GM19397 (cell line): ENCODE results near the gene ATP11A.

Source experiments
- ATAC-seq: cut with Tn5 transposase; IDR thresholded peaks from one replicate; pipeline ENCODE4 v1.9.1; 2021; ENCODE audit warnings: mild to moderate bottlenecking, moderate library complexity; ENCODE audit not compliant: unreplicated experiment

The ATP11A gene

DNA sequence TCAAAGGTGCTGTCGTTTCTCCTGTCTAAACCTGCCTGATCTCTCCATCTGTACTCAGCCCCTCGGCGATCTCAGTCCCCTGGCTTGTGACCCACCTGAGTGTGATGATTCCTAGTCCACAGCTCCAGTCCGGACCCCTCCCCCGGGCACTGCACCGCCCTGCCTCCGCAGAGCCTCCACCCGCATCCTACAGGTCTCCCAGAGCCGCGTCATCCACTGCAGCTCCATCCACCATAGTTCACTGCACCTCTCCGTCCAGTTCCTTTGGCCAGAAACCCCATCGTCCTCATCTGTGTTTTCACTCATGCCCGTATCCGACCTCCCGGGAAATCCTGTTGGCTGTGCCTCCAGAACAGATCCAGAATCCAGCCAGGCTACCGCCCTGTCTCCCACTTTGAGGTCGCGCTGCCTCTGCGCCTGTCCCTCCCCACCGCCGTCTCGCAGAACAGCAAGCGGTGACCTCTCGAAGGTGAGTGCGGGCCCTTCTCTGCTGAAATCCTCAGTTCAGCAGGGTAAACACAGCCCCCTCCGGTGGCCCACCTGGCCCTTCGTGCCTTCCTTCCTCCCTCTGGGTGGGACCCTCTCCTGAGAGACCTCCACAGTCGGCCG lies 227.3 kb downstream of the ATP11A start:
- no peak for ATAC-seq

- no peak for ATAC-seq
These were observed 227.9 kb downstream of the ATP11A start for GRCh38 chr13:112917737-112918136.

GRCh38 chr13:112918266-112918665 lies 228.4 kb downstream of the ATP11A start:
- no peak for ATAC-seq

- ATAC-seq = no peak
These were observed 228.9 kb downstream of the ATP11A start for GRCh38 chr13:112918746-112919145.

DNA sequence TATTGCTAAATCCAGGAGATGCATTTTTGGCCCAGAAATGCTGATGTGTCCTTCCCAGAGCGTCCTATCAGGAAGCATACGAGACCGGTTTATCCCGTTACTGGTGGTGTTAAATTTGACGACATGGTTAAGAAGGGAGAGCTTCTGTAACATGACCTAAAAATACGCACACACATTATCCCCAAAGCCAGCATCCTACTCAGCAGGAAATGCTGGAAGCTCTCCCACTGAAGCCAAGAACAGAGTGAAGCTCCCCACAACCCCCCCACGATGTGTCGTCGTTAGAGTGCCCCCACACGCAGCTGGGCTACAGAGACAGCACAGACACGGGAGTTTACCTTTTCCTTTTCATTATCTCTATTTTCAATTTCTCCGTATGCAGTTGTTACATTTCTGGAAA lies 234.1 kb downstream of the ATP11A start:
- ATAC-seq = no peak

GRCh38 chr13:112924365-112924764 lies 234.5 kb downstream of the ATP11A start:
- no peak for ATAC-seq

DNA sequence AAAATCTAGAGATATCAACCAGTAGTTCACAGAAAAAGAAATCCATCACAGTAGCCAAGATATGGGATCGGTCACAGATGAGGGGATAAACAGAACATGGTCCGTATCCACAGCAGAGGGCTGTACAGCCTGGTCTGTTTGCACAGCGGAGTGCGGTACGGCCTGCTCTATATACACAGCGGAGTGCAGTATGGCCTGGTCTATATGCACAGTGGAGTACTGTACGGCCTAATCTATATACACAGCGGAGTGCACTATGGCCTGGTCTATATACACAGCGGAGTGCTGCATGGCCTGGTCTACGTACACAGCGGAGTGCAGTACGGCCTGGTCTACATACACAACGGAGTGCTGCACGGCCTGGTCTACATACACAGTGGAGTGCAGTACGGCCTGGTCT lies 236.2 kb downstream of the ATP11A start:
- ATAC-seq = no peak

- ATAC-seq = no peak
These were observed 237.2 kb downstream of the ATP11A start for GRCh38 chr13:112926993-112927392.

DNA sequence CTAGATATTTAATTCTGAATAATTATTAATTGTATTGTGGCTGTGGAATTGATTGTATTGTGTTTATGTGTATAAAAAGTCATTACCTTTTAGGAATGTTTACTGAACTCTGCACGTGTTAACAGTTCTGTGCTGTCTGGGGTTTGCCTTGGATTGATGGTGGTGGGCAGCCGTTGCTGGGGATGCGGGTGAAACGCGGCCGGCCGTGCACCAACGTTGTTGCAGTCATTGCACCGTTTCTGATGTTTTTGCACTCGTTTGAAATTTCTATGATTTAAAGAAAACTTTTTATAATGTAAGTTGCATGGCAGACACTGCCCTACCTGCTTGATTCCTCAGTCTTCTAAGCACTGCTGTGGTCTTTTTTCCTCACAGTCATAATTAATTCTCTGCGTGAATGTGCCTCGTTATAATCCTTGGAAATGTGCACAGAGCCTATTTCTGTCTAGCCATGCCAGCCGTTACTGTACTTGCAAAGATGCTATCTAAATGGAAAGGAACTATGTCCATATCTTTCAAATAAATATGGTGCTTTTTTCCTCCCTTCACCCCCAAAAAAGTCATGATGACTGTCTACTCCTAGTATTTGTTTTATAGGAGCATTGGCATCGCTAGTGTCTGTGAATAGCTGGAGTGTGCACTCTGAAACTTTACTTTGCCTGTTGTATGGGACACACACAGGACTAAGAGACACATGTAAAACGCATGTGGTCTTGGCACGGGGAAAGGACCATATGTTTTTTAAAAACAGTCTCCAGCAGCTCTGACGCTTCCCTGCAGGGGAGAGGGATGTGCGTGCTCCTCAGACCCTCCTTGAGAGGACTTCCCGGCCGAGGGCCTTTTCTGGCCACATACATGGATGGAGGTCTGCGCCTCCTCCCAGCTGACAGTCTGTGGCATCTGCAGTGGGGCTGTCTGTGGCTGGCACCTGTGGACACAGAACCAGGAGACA lies 238.5 kb downstream of the ATP11A start:
- ATAC-seq = no peak

- no peak for ATAC-seq
These were observed 239.3 kb downstream of the ATP11A start for GRCh38 chr13:112928972-112929782.

- ATAC-seq = no peak
These were observed 239.9 kb downstream of the ATP11A start for GRCh38 chr13:112929783-112930055.

GRCh38 chr13:112930192-112930591 lies 240.4 kb downstream of the ATP11A start:
- ATAC-seq = no peak

- no peak for ATAC-seq
These were observed 241.4 kb downstream of the ATP11A start for GRCh38 chr13:112931028-112931934.

GRCh38 chr13:112932971-112933370 lies 243.1 kb downstream of the ATP11A start:
- ATAC-seq = no peak

DNA sequence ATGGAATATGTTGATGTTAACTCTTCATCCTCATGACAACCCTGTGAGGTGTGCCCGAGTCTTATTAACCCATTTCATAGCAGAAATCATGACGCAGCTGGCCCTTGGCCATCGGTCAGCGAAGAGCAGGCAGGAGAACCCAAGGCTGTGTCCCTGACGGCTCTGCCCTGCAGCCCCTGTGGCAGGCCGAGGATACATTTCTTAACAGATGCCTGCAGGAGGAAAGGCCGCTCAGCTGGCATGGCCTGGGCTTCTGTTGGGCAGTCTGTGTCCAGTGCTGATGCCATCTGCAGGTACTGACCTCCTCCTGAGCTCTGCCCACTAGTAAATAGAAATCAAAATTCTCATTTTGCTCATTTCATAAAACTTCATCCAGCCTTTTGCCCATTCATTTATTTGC lies 243.8 kb downstream of the ATP11A start:
- ATAC-seq = no peak

GRCh38 chr13:112934078-112934477 lies 244.2 kb downstream of the ATP11A start:
- no peak for ATAC-seq
